NOMO-1 treated with DMSO at 0.1 percent for 48 hours (cell line): ENCODE results near the gene EXD3.

Experiments
- DNase-seq: peaks from one replicate; lab custom pipeline; 2025; ENCODE audit not compliant: unreplicated experiment; lab: John Stamatoyannopoulos, UW

The EXD3 gene

GRCh38 chr9:137319739-137320551, 103.0 kb downstream of the EXD3 start:
- no peak for DNase-seq

- DNase-seq: no peak
These were observed 103.8 kb downstream of the EXD3 start for GRCh38 chr9:137319011-137319738.

GRCh38 chr9:137318602-137319001, 104.4 kb downstream of the EXD3 start:
- DNase-seq: no peak

GRCh38 chr9:137317718-137318511, 105.0 kb downstream of the EXD3 start:
- DNase-seq: no peak

- DNase-seq: no peak
These were observed 105.8 kb downstream of the EXD3 start for GRCh38 chr9:137317021-137317717.

- no peak for DNase-seq
These were observed 106.7 kb downstream of the EXD3 start for GRCh38 chr9:137316012-137316981.

GRCh38 chr9:137315581-137316011, 107.4 kb downstream of the EXD3 start:
- no peak for DNase-seq

GRCh38 chr9:137314561-137315560, 108.1 kb downstream of the EXD3 start:
- DNase-seq: no peak

GRCh38 chr9:137313956-137314560, 108.9 kb downstream of the EXD3 start:
- DNase-seq: no peak

GRCh38 chr9:137313326-137313936, 109.5 kb downstream of the EXD3 start:
- DNase-seq: no peak

- DNase-seq: no peak
These were observed 110.1 kb downstream of the EXD3 start for GRCh38 chr9:137312852-137313325.

- DNase-seq: no peak
These were observed 110.7 kb downstream of the EXD3 start for GRCh38 chr9:137311986-137312851.

GRCh38 chr9:137311171-137311985, 111.6 kb downstream of the EXD3 start:
- DNase-seq: no peak

GRCh38 chr9:137310189-137311052, 112.5 kb downstream of the EXD3 start:
- DNase-seq: no peak
